ENCODE results near the gene LENG9. TPM values are rescaled to one million over a fixed set of nuclear protein-coding genes. Genes with fewer than 3 reads are reported as not detected.

LENG9 gene
- total RNA-seq, 1 experiment from 2014 or later: 5.1 TPM

DNA sequence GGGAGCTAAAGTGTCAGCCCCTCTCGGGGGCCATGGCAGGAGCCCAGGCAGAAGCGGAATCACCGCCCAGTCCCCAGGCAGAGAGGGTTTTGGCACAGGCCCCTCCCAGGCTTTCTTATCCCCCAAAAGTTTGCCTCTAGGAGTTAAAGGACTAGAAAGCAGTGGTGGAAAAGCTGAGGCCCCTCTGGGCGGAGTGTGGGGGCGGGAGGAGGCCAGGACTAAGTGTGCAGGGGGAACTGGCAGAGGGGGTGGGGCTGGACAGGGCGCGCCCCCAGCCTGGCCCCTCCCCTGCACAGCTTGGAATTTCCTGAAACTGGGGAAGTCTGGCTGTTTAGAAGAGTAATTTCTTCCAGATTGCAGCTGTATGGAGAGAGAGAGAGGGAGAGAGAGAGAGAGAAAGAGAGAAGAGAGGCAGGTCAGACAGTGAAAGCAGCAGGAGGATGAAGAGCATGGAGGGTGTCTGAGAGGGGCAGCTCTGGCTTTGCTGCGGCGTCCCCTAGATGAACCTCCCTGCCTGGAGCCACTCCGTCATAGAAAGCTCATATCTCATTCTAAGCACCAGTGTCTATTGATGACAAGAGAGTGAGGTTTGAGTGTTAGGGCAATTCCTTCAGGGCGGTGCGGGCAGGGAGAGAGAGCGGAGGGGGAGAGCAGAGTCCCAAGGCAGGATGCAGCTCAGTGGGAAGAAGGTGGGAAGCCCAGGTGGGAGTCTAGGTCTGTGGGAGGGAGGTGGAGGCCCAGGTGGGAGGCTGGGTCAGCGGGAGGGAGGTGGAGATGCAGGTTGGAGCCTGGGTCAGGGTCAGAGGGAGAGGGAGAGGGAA is 9.7 kb upstream of the LENG9 start, which contains the start of gene CDC42EP5:
Gene CDC42EP5, minus strand, starts transcription at position 226 of the 821 bp plus-strand sequence. CDS start 7,749 bp downstream, outside the sequence.
- POLR2A ChIA-PET: interaction anchor here (0.6 kb wide), 1 partner anchor 283 kb away, joined by 6 read pairs; no protein-coding TSS in a partner anchor
- Histone ChIP-seq H3K36me3 (ENCODE audit: control insufficient read depth, insufficient read depth, low read length) (no peaks in the 10 kb centered on the region), H3K27me3 (ENCODE audit: control insufficient read depth, insufficient read depth, low read length) (no peaks in the 10 kb centered on the region), H3K4me1 (ENCODE audit: control insufficient read depth, insufficient read depth, low read length) (peaks cover 15% of the 10 kb centered on the region), H3K9me3 (ENCODE audit: control insufficient read depth, insufficient read depth, low read depth, low read length) (no peaks in the 10 kb centered on the region), H3K27ac (ENCODE audit: low read length) (no peak within 1 kb of the TSS), H3K4me3 (ENCODE audit: low read depth in 2 of 2, low read length in 2 of 2) (peak within 1 kb of the TSS; percentile 10 to 47; a peak in 3 of 4 replicates)
- DNase-seq (ENCODE audit: low read depth, low spot score) (no peak), ATAC-seq (peak; percentile 67)
- intact Hi-C loops (cut with micrococcal nuclease; ENCODE audit: unreplicated experiment) (no loop called here), in situ Hi-C loops (cut with HindIII; ENCODE audit: low pct_unique_long_range_greater_than_20kb, low sequenced_read_pairs) (no loop called here)
- CTCF ChIA-PET: interaction anchor here (0.6 to 1.0 kb wide), 2 partner anchors 201 to 476 kb away, joined by 3 to 4 read pairs; no protein-coding TSS in a partner anchor
- TF ChIP-seq, protein P1, sequence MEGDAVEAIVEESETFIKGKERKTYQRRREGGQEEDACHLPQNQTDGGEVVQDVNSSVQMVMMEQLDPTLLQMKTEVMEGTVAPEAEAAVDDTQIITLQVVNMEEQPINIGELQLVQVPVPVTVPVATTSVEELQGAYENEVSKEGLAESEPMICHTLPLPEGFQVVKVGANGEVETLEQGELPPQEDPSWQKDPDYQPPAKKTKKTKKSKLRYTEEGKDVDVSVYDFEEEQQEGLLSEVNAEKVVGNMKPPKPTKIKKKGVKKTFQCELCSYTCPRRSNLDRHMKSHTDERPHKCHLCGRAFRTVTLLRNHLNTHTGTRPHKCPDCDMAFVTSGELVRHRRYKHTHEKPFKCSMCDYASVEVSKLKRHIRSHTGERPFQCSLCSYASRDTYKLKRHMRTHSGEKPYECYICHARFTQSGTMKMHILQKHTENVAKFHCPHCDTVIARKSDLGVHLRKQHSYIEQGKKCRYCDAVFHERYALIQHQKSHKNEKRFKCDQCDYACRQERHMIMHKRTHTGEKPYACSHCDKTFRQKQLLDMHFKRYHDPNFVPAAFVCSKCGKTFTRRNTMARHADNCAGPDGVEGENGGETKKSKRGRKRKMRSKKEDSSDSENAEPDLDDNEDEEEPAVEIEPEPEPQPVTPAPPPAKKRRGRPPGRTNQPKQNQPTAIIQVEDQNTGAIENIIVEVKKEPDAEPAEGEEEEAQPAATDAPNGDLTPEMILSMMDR (IDR thresholded peaks at IDR 0.05): no peak
- no TSS peak for BruUV-seq (replicated peaks)

DNA sequence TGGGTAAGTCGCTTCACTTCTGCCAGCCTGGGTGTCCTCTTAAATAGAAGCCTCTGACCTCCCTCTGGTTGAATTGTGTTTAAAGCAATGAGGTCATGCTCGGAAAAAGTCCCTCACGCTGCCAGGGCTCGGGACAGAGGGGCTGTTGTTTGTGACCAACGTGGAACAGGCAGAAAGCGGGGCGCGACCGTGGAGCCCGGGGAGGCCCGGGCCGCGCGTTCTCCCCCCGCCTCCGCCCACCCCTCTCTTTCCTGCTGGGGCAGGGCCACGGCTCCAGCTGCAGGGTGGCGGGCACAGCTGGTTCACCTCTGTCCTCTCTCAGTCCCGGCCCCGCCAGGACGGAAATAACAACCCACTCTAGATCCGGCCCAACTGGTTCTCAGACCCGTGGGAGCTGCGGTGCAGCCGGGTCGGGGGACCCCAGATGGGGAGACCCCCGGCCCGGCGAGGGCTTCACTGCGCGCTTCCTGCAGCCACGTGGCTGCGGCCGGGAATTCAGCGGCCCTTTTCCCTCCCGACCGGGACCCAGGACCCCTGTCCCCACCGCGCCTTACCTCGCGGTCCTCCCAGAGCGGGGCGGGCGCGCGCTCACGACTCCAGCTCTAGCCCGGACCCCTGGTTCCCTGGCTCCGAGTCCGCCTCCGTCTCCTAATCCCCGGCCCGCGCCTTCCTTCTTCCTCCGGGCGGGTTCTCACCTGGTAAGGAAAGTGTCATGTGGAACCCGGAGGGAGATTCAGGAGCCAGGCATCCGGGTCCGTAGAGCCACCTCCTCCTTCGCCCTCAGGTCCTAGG is 7.6 kb upstream of the LENG9 start:
- peak; percentile 69 for ATAC-seq
- H3K4me3 ChIP-seq (ENCODE audit: low read depth in 2 of 2, low read length in 2 of 2): peak overlapping the region; percentile 37 to 59
- in situ Hi-C loops (cut with HindIII; ENCODE audit: low pct_unique_long_range_greater_than_20kb, low sequenced_read_pairs): no loop called here

More for the DNA sequence above, 7.6 kb upstream of the LENG9 start:
- POLR2A ChIA-PET: interaction anchor here (0.6 kb wide), 2 partner anchors 9 to 418 kb away, joined by 6 to 16 read pairs; no protein-coding TSS in a partner anchor
- CTCF ChIA-PET: no interaction called here
- intact Hi-C loops (cut with micrococcal nuclease; ENCODE audit: unreplicated experiment): no loop called here
- TF ChIP-seq TCF7L2 (IDR thresholded peaks at IDR 0.05; ENCODE audit: low read depth, low read length) (no peak), SIN3A (IDR thresholded peaks at IDR 0.05; ENCODE audit: borderline replicate concordance, insufficient read depth, low read depth, low read length) (no peak), POLR2AphosphoS5 (IDR thresholded peaks at IDR 0.05; ENCODE audit: low read depth, low read length) (no peak)
- TF ChIP-seq, protein P2, sequence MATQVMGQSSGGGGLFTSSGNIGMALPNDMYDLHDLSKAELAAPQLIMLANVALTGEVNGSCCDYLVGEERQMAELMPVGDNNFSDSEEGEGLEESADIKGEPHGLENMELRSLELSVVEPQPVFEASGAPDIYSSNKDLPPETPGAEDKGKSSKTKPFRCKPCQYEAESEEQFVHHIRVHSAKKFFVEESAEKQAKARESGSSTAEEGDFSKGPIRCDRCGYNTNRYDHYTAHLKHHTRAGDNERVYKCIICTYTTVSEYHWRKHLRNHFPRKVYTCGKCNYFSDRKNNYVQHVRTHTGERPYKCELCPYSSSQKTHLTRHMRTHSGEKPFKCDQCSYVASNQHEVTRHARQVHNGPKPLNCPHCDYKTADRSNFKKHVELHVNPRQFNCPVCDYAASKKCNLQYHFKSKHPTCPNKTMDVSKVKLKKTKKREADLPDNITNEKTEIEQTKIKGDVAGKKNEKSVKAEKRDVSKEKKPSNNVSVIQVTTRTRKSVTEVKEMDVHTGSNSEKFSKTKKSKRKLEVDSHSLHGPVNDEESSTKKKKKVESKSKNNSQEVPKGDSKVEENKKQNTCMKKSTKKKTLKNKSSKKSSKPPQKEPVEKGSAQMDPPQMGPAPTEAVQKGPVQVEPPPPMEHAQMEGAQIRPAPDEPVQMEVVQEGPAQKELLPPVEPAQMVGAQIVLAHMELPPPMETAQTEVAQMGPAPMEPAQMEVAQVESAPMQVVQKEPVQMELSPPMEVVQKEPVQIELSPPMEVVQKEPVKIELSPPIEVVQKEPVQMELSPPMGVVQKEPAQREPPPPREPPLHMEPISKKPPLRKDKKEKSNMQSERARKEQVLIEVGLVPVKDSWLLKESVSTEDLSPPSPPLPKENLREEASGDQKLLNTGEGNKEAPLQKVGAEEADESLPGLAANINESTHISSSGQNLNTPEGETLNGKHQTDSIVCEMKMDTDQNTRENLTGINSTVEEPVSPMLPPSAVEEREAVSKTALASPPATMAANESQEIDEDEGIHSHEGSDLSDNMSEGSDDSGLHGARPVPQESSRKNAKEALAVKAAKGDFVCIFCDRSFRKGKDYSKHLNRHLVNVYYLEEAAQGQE (IDR thresholded peaks at IDR 0.05; ENCODE audit: insufficient read depth in 1 of 2, low read depth in 2 of 2, low read length in 1 of 2): no peak
- TF ChIP-seq, protein P1 (IDR thresholded peaks at IDR 0.05): no peak
- H3K27me3 ChIP-seq (ENCODE audit: control insufficient read depth, insufficient read depth, low read length): no peaks in the 10 kb centered on the region
- H3K4me1 ChIP-seq (ENCODE audit: control insufficient read depth, insufficient read depth, low read length): peaks cover 15% of the 10 kb centered on the region
- H3K9me3 ChIP-seq (ENCODE audit: control insufficient read depth, insufficient read depth, low read depth, low read length): no peaks in the 10 kb centered on the region
- no peak for DNase-seq (ENCODE audit: low read depth, low spot score)
- BruUV-seq (replicated peaks): no TSS peak
- peak overlapping the region; percentile 48; the same call in 1 of the 2 replicates for H3K27ac ChIP-seq (ENCODE audit: low read length)
- no peaks in the 10 kb centered on the region for H3K36me3 ChIP-seq (ENCODE audit: control insufficient read depth, insufficient read depth, low read length)

Data from Panc1 (cell line).